G401 (cell line): Measurements from ENCODE around the gene ZNRF2. TPM values are rescaled to one million over a fixed set of nuclear protein-coding genes. Genes with fewer than 3 reads are reported as not detected.
A peak's percentile ranks its signal among the peaks of the same experiment; 100 is the strongest.
"Not testable (repeated sequence)": the region's sequence is repeated elsewhere in the genome, so short reads cannot be mapped to it uniquely, and the experiment has no call there.

ENCODE experiments used
- DNase-seq: peaks from one replicate; pipeline ENCODE4 v3.0.0-alpha.2; 2015; ENCODE audit warnings: low spot score
- in situ Hi-C: cut with HindIII; loops from 2 replicates; pipeline ENCODE4 v1.10.0; 2016; ENCODE audit warnings: low sequenced_read_pairs, mixed read lengths
- total RNA-seq: library from RNA; depleted of rRNA; stranded (reverse); fragments of >200 nt; shearing (Covaris generic); gene quantifications from 2 replicates; pipeline ENCODE4 v1.2.3, GENCODE V29; 2014

Gene ZNRF2
- total RNA-seq, 1 experiment from 2014 or later, result 3.4 TPM

DNA sequence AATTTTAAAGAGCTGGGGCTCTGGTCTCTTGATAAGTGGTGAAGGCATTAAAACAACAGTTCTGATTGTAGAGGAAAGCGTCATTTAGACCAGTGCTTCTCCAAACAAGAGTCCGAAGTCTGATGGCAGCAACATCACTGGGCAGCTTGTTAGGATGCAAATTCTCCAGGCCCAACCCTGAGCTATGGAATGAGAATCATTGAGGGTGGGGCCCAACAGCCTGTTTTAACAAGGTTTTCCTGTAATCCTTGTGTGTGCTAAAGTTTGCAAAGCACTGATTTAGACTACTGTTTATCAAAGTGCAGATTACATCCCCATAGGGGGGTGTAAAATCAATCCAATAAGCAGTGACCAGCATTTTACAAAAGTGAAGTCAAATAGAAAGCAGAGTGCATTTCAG is 2.6 kb upstream of the ZNRF2 start:
- in situ Hi-C loops, result no loop called here
- no peak for DNase-seq

GRCh38 chr7:30282735-30283134 is 1.7 kb upstream of the ZNRF2 start:
- in situ Hi-C loops, result no loop called here

GRCh38 chr7:30285067-30285535 is 704 bp downstream of the ZNRF2 start:
- in situ Hi-C loops, result no loop called here
- DNase-seq, result peak; percentile 43

More at GRCh38 chr7:30282735-30283134, 1.7 kb upstream of the ZNRF2 start:
- no peak for DNase-seq

GRCh38 chr7:30285536-30286284 is 1.3 kb downstream of the ZNRF2 start:
- DNase-seq, result peak; percentile 32
- in situ Hi-C loops, result no loop called here

DNA sequence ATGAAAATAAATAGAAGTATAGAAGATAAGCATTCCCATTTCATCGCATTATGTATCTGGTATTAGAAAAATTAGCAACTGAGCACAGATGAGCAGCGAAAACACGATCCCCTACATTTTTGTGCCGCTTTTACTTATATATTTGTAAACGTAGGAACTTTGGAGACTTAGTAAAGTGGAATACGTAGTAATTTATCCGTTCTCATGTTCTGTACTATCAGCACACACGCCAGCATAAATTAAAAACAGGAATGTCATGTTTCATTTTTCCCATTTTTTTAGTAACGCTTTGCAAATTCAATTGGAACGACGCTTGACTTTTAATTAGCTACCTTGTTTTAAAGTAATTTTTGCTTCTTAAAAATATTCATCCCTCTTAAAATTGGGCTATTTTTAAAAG is 2.4 kb downstream of the ZNRF2 start:
- in situ Hi-C loops, result no loop called here
- DNase-seq, result no peak

GRCh38 chr7:30287625-30288024 is 3.2 kb downstream of the ZNRF2 start:
- DNase-seq, result peak; percentile 28
- in situ Hi-C loops, result not testable (repeated sequence)

GRCh38 chr7:30289634-30290033 is 5.2 kb downstream of the ZNRF2 start:
- DNase-seq, in situ Hi-C loops: not testable (repeated sequence)

DNA sequence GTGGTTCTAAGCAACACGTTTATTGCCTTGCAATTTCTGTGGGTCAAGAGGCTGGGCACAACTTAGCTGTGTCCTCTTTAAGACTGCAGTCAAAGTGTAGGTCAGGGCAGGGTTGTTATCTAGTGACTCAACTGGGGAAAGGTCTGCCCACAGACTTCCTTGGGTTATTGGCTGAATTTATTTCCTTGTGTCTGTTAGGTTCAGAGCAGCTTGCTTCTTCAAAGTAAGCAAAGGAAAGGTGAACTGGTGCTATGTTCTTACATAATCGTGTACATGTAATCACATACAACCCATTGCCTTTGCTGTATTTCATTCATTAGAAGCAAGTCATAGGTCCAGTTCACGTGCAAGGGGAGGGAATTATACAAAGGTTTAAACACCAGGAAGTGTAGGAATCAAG is 5.9 kb downstream of the ZNRF2 start:
- DNase-seq, in situ Hi-C loops: not testable (repeated sequence)

GRCh38 chr7:30292416-30293038 is 8.1 kb downstream of the ZNRF2 start:
- in situ Hi-C loops, result not testable (repeated sequence)

GRCh38 chr7:30296304-30296703 is 11.9 kb downstream of the ZNRF2 start:
- in situ Hi-C loops, DNase-seq: not testable (repeated sequence)

More at GRCh38 chr7:30292416-30293038, 8.1 kb downstream of the ZNRF2 start:
- not testable (repeated sequence) for DNase-seq

GRCh38 chr7:30297499-30297898 is 13.1 kb downstream of the ZNRF2 start:
- in situ Hi-C loops, result not testable (repeated sequence)

GRCh38 chr7:30298409-30298808 is 14.0 kb downstream of the ZNRF2 start:
- in situ Hi-C loops, DNase-seq: not testable (repeated sequence)

More at GRCh38 chr7:30297499-30297898, 13.1 kb downstream of the ZNRF2 start:
- DNase-seq, result not testable (repeated sequence)

DNA sequence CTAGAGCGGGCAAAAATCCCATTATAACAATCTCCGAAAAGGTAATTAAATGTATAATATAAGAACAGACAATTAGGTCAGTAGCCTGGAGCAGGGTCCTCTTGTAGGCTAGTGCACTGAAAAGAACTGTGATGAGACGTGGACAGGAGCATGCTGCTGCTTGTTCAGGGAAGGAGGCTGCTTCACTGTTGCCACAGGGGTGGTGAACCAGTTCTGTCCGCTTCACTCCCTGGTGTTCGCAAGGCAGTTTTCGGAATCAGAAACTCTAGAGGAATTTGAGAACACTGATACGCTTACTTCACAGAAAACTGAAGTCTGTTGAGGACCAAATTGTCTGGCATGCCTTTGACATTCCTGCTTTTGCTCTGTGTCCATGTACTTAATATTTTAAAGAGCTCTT is 17.4 kb downstream of the ZNRF2 start:
- in situ Hi-C loops, result no loop called here
- no peak for DNase-seq

- in situ Hi-C loops, result no loop called here
- DNase-seq, result no peak
These were observed 18.4 kb downstream of the ZNRF2 start for GRCh38 chr7:30302656-30303311.

GRCh38 chr7:30303312-30304039 is 19.1 kb downstream of the ZNRF2 start:
- no peak for DNase-seq
- in situ Hi-C loops, result no loop called here

DNA sequence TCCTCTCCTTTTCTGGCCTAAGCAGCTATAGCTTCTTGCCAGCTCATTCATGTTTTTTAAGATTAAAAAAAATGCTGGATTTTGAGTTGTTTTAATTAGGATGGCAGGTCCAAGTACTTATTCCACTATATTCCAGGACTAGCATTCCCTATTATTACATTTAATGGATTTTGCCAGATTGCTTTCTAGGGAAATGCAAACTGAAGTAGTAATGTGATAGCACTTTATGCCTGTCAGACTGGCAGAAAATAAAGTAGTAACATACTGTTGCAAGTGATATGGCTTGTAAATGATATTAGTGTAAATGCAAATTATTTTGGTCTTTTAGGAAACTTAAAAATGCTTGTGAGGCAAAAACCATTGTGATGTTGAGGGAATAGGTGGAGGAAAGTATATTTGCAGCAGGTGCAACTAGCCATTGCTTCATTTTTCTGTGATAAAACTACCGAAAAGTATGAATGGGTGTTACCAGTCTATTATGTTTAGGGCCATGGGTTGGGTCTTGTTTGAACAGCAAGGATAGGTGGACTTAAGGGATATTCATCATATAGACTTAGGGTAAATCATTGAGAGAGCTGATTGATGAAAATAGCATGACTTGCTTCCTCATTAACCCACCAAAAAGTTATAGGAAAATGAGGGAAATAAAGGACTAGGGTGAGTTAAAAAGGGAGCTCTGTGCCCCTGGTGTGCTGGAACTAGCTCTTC is 19.9 kb downstream of the ZNRF2 start:
- in situ Hi-C loops, result no loop called here
- no peak for DNase-seq

GRCh38 chr7:30306976-30307375 is 22.6 kb downstream of the ZNRF2 start:
- in situ Hi-C loops, result no loop called here
- no peak for DNase-seq

GRCh38 chr7:30308389-30308788 is 24.0 kb downstream of the ZNRF2 start:
- no peak for DNase-seq
- in situ Hi-C loops, result no loop called here

DNA sequence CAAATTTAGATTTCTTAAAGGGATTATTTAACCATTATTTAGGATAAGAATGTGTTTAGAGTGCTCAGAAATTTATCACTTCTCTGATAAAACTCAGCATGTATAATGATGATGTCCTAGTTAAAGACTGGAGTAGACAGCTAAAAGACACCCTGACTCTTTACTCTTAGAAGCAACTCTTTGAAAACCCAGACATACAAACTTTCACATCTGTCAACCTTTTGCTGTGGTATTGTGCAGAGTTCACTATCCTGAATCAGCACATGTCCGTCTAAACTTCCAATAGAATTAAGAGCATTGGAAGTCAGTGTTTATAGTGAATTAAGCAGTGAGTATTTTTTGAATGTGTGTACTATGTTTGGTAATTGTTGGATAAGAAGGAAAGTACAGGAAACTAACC is 24.9 kb downstream of the ZNRF2 start:
- no peak for DNase-seq
- in situ Hi-C loops, result no loop called here
